K562 (cell line): ENCODE data around the gene SORCS2. TPM values are rescaled to one million over a fixed set of nuclear protein-coding genes. Genes with fewer than 3 reads are reported as not detected.

Source experiments
- ATAC-seq: fragments of 200-7000 bp; cut with Tn5 transposase; 3 replicates; pipeline ENCODE4 v1.9.1; 2020; ENCODE audit warnings: moderate library complexity
- BruUV-seq: library from RNA; stranded (reverse); fragments of 400-500 nt; replicated peaks from 2 replicates; lab custom pipeline; 2021; lab: Mats Ljungman, UMichigan
- CTCF ChIA-PET: fragments of 300-600 bp; formaldehyde crosslinking; extraction: SDS; loops from one replicate; lab custom pipeline; 2021; ENCODE audit warnings: low intra/inter-chr PET ratio; lab: Yijun Ruan, JAX
- POLR2A ChIA-PET: fragments of 300-600, 350-650 bp; sonication (Branson Sonifier 250); formaldehyde crosslinking; extraction: SDS; loops from one replicate; lab custom pipeline; 2021; ENCODE audit warnings: antibody characterized with exemption, inconsistent platforms; lab: Yijun Ruan, JAX
- DNase-seq, 4 experiments: peaks; one replicate each; pipeline versions ENCODE4 v3.0.0 to v3.0.0-alpha.2; 2011 to 2018; ENCODE audit warnings: low spot score in 3 of 4, mixed read lengths in 3 of 4; ENCODE audit errors: extremely low read depth in 1 of 4
- FAIRE-seq: peaks from 2 replicates; lab custom pipeline; 2011; peaks lifted over from hg19 to GRCh38; lab: Jason Lieb, UNC
- H2AFZ ChIP-seq: 2 replicates; pipeline ENCODE4 v1.6.0; 2011; ENCODE audit warnings: low read depth, low read length, control low read depth, inconsistent platforms
- H3K27ac ChIP-seq: fragments of 200-600 bp; 3 replicates; pipeline ENCODE4 v1.8.0; 2011; ENCODE audit warnings: low read depth, mild to moderate bottlenecking, control low read depth, inconsistent platforms, low read length, moderate library complexity, mixed read lengths; ENCODE audit errors: extremely low read depth
- H3K27me3 ChIP-seq, 2 experiments: fragments of 300-600 bp in 1 of 2; 2 replicates in 1 of 2; 3 replicates in 1 of 2; pipeline versions ENCODE4 v1.6.0 to v1.8.0; 2011; ENCODE audit warnings: inconsistent platforms in 2 of 2, low read length in 2 of 2, mild to moderate bottlenecking in 1 of 2, mixed read lengths in 1 of 2, moderate library complexity in 1 of 2; ENCODE audit not compliant: control insufficient read depth in 2 of 2, insufficient read depth in 2 of 2
- H3K36me3 ChIP-seq: fragments of 300-600 bp; 3 replicates; pipeline ENCODE4 v1.8.0; 2011; ENCODE audit warnings: mild to moderate bottlenecking, low read length, inconsistent platforms; ENCODE audit not compliant: control insufficient read depth, insufficient read depth
- H3K4me1 ChIP-seq, 2 experiments: fragments of 200-600 bp in 1 of 2; replicated peaks in 1 of 2; 2 replicates in 1 of 2; 3 replicates in 1 of 2; pipeline versions ENCODE4 v1.5.1 to v1.8.0; 2011; ENCODE audit warnings: inconsistent platforms in 2 of 2, low read length in 2 of 2, mild to moderate bottlenecking in 1 of 2, mixed read lengths in 1 of 2, moderate library complexity in 1 of 2; ENCODE audit not compliant: control insufficient read depth in 2 of 2, insufficient read depth in 2 of 2
- H3K4me2 ChIP-seq: 2 replicates; pipeline ENCODE4 v1.6.1; 2011; ENCODE audit warnings: low read length, control low read depth, inconsistent platforms, mixed read lengths; ENCODE audit not compliant: insufficient read depth
- H3K4me3 ChIP-seq: fragments of 200-600 bp; sonication (generic), shearing (Covaris generic); 2 replicates; pipeline ENCODE4 v1.5.1; 2016; ENCODE audit warnings: control low read depth, inconsistent platforms
- H3K79me2 ChIP-seq: fragments of 200-600 bp; 3 replicates; pipeline ENCODE4 v1.8.0; 2011; ENCODE audit warnings: low read length, inconsistent platforms; ENCODE audit not compliant: control insufficient read depth, insufficient read depth
- H3K9ac ChIP-seq, 2 experiments: 2 replicates each; pipeline versions ENCODE4 v1.6.0 to v1.6.1; 2011; ENCODE audit warnings: low read depth in 2 of 2, low read length in 2 of 2, control low read depth in 1 of 2, inconsistent platforms in 1 of 2, mild to moderate bottlenecking in 1 of 2, mixed read lengths in 1 of 2; ENCODE audit not compliant: insufficient read depth in 1 of 2
- H3K9me1 ChIP-seq: one replicate; pipeline ENCODE4 v1.6.0; 2011; ENCODE audit warnings: inconsistent platforms, mild to moderate bottlenecking, low read length, moderate library complexity; ENCODE audit not compliant: control insufficient read depth, insufficient read depth
- H3K9me3 ChIP-seq: replicated peaks from 2 replicates; pipeline ENCODE4 v1.5.1; 2011; ENCODE audit warnings: low read depth, low read length, inconsistent platforms; ENCODE audit not compliant: control insufficient read depth, insufficient read depth
- H4K20me1 ChIP-seq: replicated peaks from 2 replicates; pipeline ENCODE4 v1.6.1; 2011; ENCODE audit warnings: low read length, inconsistent platforms, mixed read lengths; ENCODE audit not compliant: control insufficient read depth, insufficient read depth
- DNMT1 ChIP-seq: fragments of 450-650 bp; IDR thresholded peaks from 2 replicates; pipeline ENCODE4 v1.6.1; 2016; ENCODE audit warnings: antibody characterized with exemption, mild to moderate bottlenecking
- JUNB ChIP-seq: fragments of 450-650 bp; formaldehyde crosslinking; conservative IDR thresholded peaks from 2 replicates; pipeline ENCODE4 v1.4.0; 2020; ENCODE audit warnings: mild to moderate bottlenecking
- L3MBTL2 ChIP-seq: fragments of 450-650 bp; IDR thresholded peaks from 2 replicates; pipeline ENCODE4 v1.6.1; 2016; ENCODE audit warnings: mild to moderate bottlenecking, moderate library complexity
- PRMT5 ChIP-seq: sonication (generic); formaldehyde crosslinking; IDR thresholded peaks from 2 replicates; pipeline ENCODE4 v1.5.0; 2020; ENCODE audit warnings: missing genetic modification reagents
- RFX5 ChIP-seq: IDR thresholded peaks from 2 replicates; pipeline ENCODE4 v1.6.1; 2011; ENCODE audit warnings: low read depth, mild to moderate bottlenecking, improper control_type of control experiment, low read length
- SMAD3 ChIP-seq: fragments of 450-650 bp; formaldehyde crosslinking; conservative IDR thresholded peaks from 2 replicates; pipeline ENCODE4 v1.4.0; 2020; ENCODE audit warnings: mild to moderate bottlenecking
- WGBS: fragments of 100-300 bp; shearing (Covaris generic); methylation state at CpG from one replicate; pipeline ENCODE4 v1.1.6; 2016; ENCODE audit warnings: low coverage, mixed read lengths; ENCODE audit not compliant: insufficient coverage; ENCODE audit errors: missing lambda C conversion rate; 5-methylcytosine and 5-hydroxymethylcytosine counted together
- in situ Hi-C: fragments of 300-500 bp; cut with MboI; formaldehyde crosslinking; loops from 4 replicates; pipeline ENCODE4 v1.15.0; 2018; ENCODE audit warnings: inconsistent platforms, mixed read lengths
- intact Hi-C: fragments of 100-400 bp; cut with micrococcal nuclease; formaldehyde crosslinking; loops from 2 replicates; pipeline ENCODE4 v1.14.2; 2022
- polyA plus RNA-seq, 8 experiments: library from polyadenylated mRNA; depleted of rRNA in 4 of 8; stranded (reverse) in 5 of 8; unstranded in 3 of 8; fragments of >200 nt; fragmentation: Nextera tagmentation in 2 of 8; fragmentation: Illumina TruSeq in 1 of 8; extraction: Ambion mirVana in 2 of 8; extraction: Trizol in 1 of 8; gene quantifications; 2 replicates each; pipeline versions ENCODE4 v1.2.1 to v1.2.3, GENCODE V29; 2011 to 2014; ENCODE audit warnings: inconsistent platforms in 1 of 8, missing spikeins in 1 of 8
- total RNA-seq, 7 experiments: library from RNA; depleted of rRNA in 6 of 7; stranded (reverse); fragments of >200 nt in 6 of 7; fragmentation: Illumina TruSeq in 2 of 7; extraction: Trizol in 2 of 7; gene quantifications; 2 replicates each; pipeline versions ENCODE4 v1.2.1 to v1.2.3, GENCODE V29; 2011 to 2021; ENCODE audit warnings: low replicate concordance in 1 of 7
- TF ChIP-seq, protein P1 (sequence below): sonication (generic); formaldehyde crosslinking; IDR thresholded peaks from 2 replicates; pipeline ENCODE4 v1.8.1; 2022; ENCODE audit warnings: missing genetic modification reagents

The SORCS2 gene
- total and polyA plus RNA-seq, 9 of the 15 experiments (the other 6 are each of a cell fraction or from before 2014, with no cell fraction given): not detected

DNA sequence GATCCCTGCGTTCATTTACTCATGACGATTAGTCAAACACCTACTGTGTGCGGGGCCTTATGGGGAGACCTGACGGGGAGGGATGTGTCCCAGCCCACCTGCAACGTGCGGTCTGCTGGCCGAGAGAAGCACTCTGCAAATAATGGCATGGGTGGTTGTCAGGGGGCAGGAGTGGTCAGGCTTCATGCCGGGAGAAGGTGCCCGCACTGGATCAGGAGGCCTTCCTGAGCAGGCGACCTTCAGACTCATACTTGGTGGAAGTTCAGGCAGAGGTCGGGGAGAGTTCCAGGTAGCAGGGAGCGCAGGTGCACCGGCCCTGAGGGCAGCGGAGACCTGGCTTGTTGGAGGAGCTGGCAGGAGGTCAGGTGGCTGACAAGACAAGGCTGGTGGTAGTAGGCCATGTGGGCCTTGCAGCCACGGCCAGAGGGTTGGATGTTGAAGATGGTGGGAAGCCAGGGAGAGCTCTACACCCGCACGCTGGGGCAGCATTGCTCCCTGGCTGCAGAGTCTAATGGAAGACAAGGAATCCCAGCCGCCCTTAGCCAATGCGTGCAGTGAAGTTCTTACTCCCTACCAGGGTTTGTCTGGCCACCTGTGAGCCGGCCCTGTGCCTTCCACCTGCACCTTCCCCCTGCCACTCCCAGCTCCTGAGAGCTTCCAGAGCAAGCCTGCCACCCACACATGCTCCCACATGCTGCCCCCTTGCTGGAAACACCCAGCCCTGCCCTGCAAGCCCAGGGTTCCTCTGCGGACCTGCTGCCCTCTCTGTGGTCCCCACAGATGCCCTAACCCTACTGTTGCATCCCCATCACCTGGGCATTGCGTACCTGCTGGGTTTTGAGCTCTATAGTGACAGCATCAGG is 145.1 kb downstream of the SORCS2 start:
- H3K79me2 ChIP-seq: no peaks in the 10 kb centered on the region
- TF ChIP-seq, protein P1, sequence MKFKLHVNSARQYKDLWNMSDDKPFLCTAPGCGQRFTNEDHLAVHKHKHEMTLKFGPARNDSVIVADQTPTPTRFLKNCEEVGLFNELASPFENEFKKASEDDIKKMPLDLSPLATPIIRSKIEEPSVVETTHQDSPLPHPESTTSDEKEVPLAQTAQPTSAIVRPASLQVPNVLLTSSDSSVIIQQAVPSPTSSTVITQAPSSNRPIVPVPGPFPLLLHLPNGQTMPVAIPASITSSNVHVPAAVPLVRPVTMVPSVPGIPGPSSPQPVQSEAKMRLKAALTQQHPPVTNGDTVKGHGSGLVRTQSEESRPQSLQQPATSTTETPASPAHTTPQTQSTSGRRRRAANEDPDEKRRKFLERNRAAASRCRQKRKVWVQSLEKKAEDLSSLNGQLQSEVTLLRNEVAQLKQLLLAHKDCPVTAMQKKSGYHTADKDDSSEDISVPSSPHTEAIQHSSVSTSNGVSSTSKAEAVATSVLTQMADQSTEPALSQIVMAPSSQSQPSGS (CRISPR knock-in tag): no peak
- TF ChIP-seq PRMT5 (CRISPR knock-in tag) (no peak), SMAD3 (CRISPR knock-in tag) (no peak), DNMT1 (no peak), JUNB (CRISPR knock-in tag) (no peak), RFX5 (no peak), L3MBTL2 (no peak)
- peaks cover 0 to 24% of the 10 kb centered on the region in 2 experiments; a peak in 2 of 5 replicates for H3K27me3 ChIP-seq
- no peak overlapping the region for H3K4me2 ChIP-seq
- POLR2A ChIA-PET: interaction anchor here (0.6 kb wide), 1 partner anchor 34 kb away, joined by 3 read pairs; no protein-coding TSS in a partner anchor
- H3K4me1 ChIP-seq: peaks cover 0 to 9% of the 10 kb centered on the region in 2 experiments; a peak in 1 of 5 replicates
- no peak for ATAC-seq
- H4K20me1 ChIP-seq: 0 out of 2 replicates have a peak, but pooled peaks cover 9% of the 10 kb centered on the region
- no peak for DNase-seq
- H3K9me1 ChIP-seq: no peaks in the 10 kb centered on the region
- under 1% methylated on average over 22 of the region's 22 CpGs for WGBS
- FAIRE-seq: no peak
- CTCF ChIA-PET: no interaction called here
- H3K4me3 ChIP-seq: no peak overlapping the region
- BruUV-seq: no TSS peak
- H3K27ac ChIP-seq: no peak overlapping the region
- H3K9ac ChIP-seq: no peak overlapping the region
- no peaks in the 10 kb centered on the region for H3K36me3 ChIP-seq
- in situ Hi-C loops (no loop called here), intact Hi-C loops (no loop called here)
- H3K9me3 ChIP-seq: no peaks in the 10 kb centered on the region
- H2AFZ ChIP-seq: no peak overlapping the region
